ENCODE measurements around the gene MBD6.
"Not testable (repeated sequence)": the region's sequence is repeated elsewhere in the genome, so short reads cannot be mapped to it uniquely, and the experiment has no call there.

- not testable (repeated sequence) for TF ChIP-seq CTCF, POLR2A, EP300 (IDR thresholded peaks at IDR 0.05)
Observed at GRCh38 chr12:57570438-57570837, 47.8 kb downstream of the MBD6 start.
